SK-N-SH (cell line): ENCODE data around the gene YBX1. TPM values are rescaled to one million over a fixed set of nuclear protein-coding genes. Genes with fewer than 3 reads are reported as not detected.
"Not testable (repeated sequence)": the region's sequence is repeated elsewhere in the genome, so short reads cannot be mapped to it uniquely, and the experiment has no call there.

Source experiments
- CTCF ChIA-PET: fragments of 300-600, 350-600 bp; formaldehyde crosslinking; extraction: SDS; loops from one replicate; lab custom pipeline; 2021; lab: Yijun Ruan, JAX
- POLR2A ChIA-PET: fragments of 350-600 bp; sonication (Branson Sonifier 250); formaldehyde crosslinking; extraction: SDS; loops from one replicate; lab custom pipeline; 2020; ENCODE audit warnings: antibody characterized with exemption, inconsistent platforms; lab: Yijun Ruan, JAX
- DNase-seq: peaks from one replicate; pipeline ENCODE4 v3.0.0; 2012
- H2AFZ ChIP-seq: fragments of 200-600 bp; sonication (generic); 2 replicates; pipeline ENCODE4 v1.8.1; 2016; ENCODE audit warnings: antibody characterized with exemption, mild to moderate bottlenecking, low read depth
- H3F3A ChIP-seq: fragments of 200-600 bp; sonication (generic); replicated peaks from 2 replicates; pipeline ENCODE3; 2016; ENCODE audit warnings: antibody characterized with exemption, mild to moderate bottlenecking; ENCODE audit not compliant: insufficient read depth
- H3K27ac ChIP-seq, 2 experiments: fragments of 200-500 bp in 1 of 2; fragments of 200-600 bp in 1 of 2; sonication (Bioruptor generic) in 1 of 2; sonication (generic), shearing (Covaris generic) in 1 of 2; 2 replicates each; pipeline versions ENCODE4 v1.5.1 to v1.6.1; 2014 to 2016; ENCODE audit warnings: low read depth in 2 of 2, inconsistent platforms in 1 of 2, low read length in 1 of 2, mild to moderate bottlenecking in 1 of 2, mixed read lengths in 1 of 2
- H3K27me3 ChIP-seq: fragments of 200-600 bp; sonication (generic), shearing (Covaris generic); 2 replicates; pipeline ENCODE4 v1.6.1; 2016; ENCODE audit warnings: mixed run types; ENCODE audit not compliant: insufficient read depth
- H3K36me3 ChIP-seq, 2 experiments: fragments of 200-500 bp in 1 of 2; fragments of 200-600 bp in 1 of 2; sonication (Bioruptor generic) in 1 of 2; sonication (generic) in 1 of 2; replicated peaks in 1 of 2; 2 replicates each; pipeline versions ENCODE3 to v1.5.1; 2014 to 2016; ENCODE audit warnings: low read length in 1 of 2, mild to moderate bottlenecking in 1 of 2; ENCODE audit not compliant: insufficient read depth in 2 of 2, control insufficient read depth in 1 of 2
- H3K4me1 ChIP-seq, 2 experiments: fragments of 200-500 bp in 1 of 2; fragments of 200-600 bp in 1 of 2; sonication (Bioruptor generic) in 1 of 2; sonication (generic), shearing (Covaris generic) in 1 of 2; 2 replicates each; pipeline versions ENCODE4 v1.5.1 to v1.6.1; 2014 to 2016; ENCODE audit warnings: low read depth in 1 of 2, low read length in 1 of 2, mixed run types in 1 of 2; ENCODE audit not compliant: insufficient read depth in 2 of 2, control insufficient read depth in 1 of 2
- H3K4me2 ChIP-seq: fragments of 200-600 bp; sonication (generic), shearing (Covaris generic); 2 replicates; pipeline ENCODE4 v1.6.1; 2017; ENCODE audit warnings: mixed run types
- H3K4me3 ChIP-seq, 2 experiments: fragments of 200-500 bp in 1 of 2; fragments of 200-600 bp in 1 of 2; sonication (Bioruptor generic) in 1 of 2; sonication (generic), shearing (Covaris generic) in 1 of 2; 2 replicates each; pipeline versions ENCODE4 v1.5.1 to v1.8.1; 2014 to 2016; ENCODE audit warnings: low read depth in 2 of 2, inconsistent platforms in 1 of 2, low read length in 1 of 2, mild to moderate bottlenecking in 1 of 2, mixed read lengths in 1 of 2, moderate library complexity in 1 of 2
- H3K79me2 ChIP-seq: fragments of 200-600 bp; sonication (generic); 2 replicates; pipeline ENCODE4 v1.8.1; 2017; ENCODE audit warnings: mild to moderate bottlenecking; ENCODE audit not compliant: insufficient read depth
- H3K9ac ChIP-seq: fragments of 200-600 bp; sonication (generic); 2 replicates; pipeline ENCODE4 v1.6.1; 2017; ENCODE audit warnings: mixed run types
- H3K9me2 ChIP-seq: fragments of 200-600 bp; sonication (generic); 2 replicates; pipeline ENCODE4 v1.6.1; 2017; ENCODE audit warnings: mixed run types
- H3K9me3 ChIP-seq: fragments of 200-600 bp; sonication (generic); 2 replicates; pipeline ENCODE4 v1.6.1; 2017; ENCODE audit warnings: mixed run types, mild to moderate bottlenecking, moderate library complexity
- H4K20me1 ChIP-seq: fragments of 200-600 bp; sonication (generic); 2 replicates; pipeline ENCODE4 v1.6.1; 2017; ENCODE audit warnings: mild to moderate bottlenecking, mixed run types; ENCODE audit not compliant: insufficient read depth
- CTCF ChIP-seq: fragments of 200-600 bp; sonication (generic); IDR thresholded peaks from 2 replicates; pipeline ENCODE4 v1.6.1; 2017; ENCODE audit warnings: antibody characterized with exemption, mild to moderate bottlenecking, moderate library complexity
- ELF1 ChIP-seq: IDR thresholded peaks from 2 replicates; pipeline ENCODE4 v1.4.0; 2012
- EZH2phosphoT487 ChIP-seq: fragments of 200-600 bp; sonication (generic); IDR thresholded peaks from 2 replicates; pipeline ENCODE4 v1.6.1; 2017; ENCODE audit warnings: low read depth, mixed run types, mild to moderate bottlenecking, antibody characterized with exemption, moderate library complexity, borderline replicate concordance
- FOSL2 ChIP-seq: IDR thresholded peaks from 2 replicates; pipeline ENCODE4 v1.4.0; 2012; ENCODE audit warnings: low read depth, mild to moderate bottlenecking, moderate library complexity, borderline replicate concordance
- FOXJ3 ChIP-seq: sonication (generic); formaldehyde crosslinking; IDR thresholded peaks from 2 replicates; pipeline ENCODE4 v1.5.1; 2020; ENCODE audit warnings: mild to moderate bottlenecking, missing genetic modification reagents
- GATA2 ChIP-seq: sonication (generic); formaldehyde crosslinking; IDR thresholded peaks from 2 replicates; pipeline ENCODE4 v1.5.0; 2020; ENCODE audit warnings: mild to moderate bottlenecking, missing genetic modification reagents
- JUND ChIP-seq: IDR thresholded peaks from 2 replicates; pipeline ENCODE4 v1.4.0; 2012
- MEF2A ChIP-seq: IDR thresholded peaks from 2 replicates; pipeline ENCODE4 v1.4.0; 2012; ENCODE audit warnings: low read depth, borderline replicate concordance
- RFX5 ChIP-seq: IDR thresholded peaks from 2 replicates; pipeline ENCODE4 v1.6.1; 2012; ENCODE audit warnings: mild to moderate bottlenecking, improper control_type of control experiment, low read length
- RXRA ChIP-seq: IDR thresholded peaks from 2 replicates; pipeline ENCODE4 v1.4.0; 2012; ENCODE audit warnings: low read depth, mild to moderate bottlenecking, borderline replicate concordance
- USF2 ChIP-seq: fragments of 150-350 bp; IDR thresholded peaks from 2 replicates; pipeline ENCODE4 v1.6.1; 2017; ENCODE audit warnings: antibody characterized with exemption, low read length, low read depth, borderline replicate concordance
- WGBS: methylation state at CpG from one replicate; pipeline ENCODE4 v1.1.6; 2017; ENCODE audit warnings: low lambda C conversion rate; 5-methylcytosine and 5-hydroxymethylcytosine counted together
- polyA plus RNA-seq, 3 experiments: library from polyadenylated mRNA; depleted of rRNA; stranded (reverse); fragments of >200 nt; gene quantifications; 2 replicates each; pipeline ENCODE4 v1.2.3, GENCODE V29; 2012
- TF ChIP-seq, protein P1 (sequence below): IDR thresholded peaks from 2 replicates; pipeline ENCODE4 v1.4.0; 2012; ENCODE audit warnings: low read depth, borderline replicate concordance

Gene YBX1
- polyA plus RNA-seq, 1 of the 3 experiments (the other 2 are of a cell fraction), result 592 TPM

DNA sequence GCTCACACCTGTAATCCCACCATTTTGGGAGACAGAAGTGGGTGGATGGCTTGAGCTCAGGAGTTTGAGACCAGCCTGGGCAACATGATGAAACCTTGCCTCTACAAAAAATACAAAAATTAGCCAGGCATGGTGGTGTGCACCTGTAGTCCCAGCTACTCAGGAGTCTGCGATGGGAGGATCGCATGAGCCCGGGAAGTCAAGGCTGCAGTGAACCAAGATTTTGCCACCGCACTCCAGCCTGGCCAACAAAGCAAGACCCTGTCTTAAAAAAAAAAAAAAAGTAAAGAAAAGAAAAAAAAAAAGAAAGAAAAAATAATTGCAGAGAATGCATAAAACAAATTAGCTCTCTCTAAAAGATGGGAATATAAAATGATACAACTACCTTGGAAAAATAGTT is 43.6 kb downstream of the YBX1 start:
- H3K27me3 ChIP-seq, H3K4me3 ChIP-seq, H2AFZ ChIP-seq, H4K20me1 ChIP-seq, H3K27ac ChIP-seq, POLR2A ChIA-PET, H3K9me3 ChIP-seq, H3K79me2 ChIP-seq, DNase-seq, H3K9me2 ChIP-seq, CTCF ChIA-PET, H3K4me2 ChIP-seq, H3K36me3 ChIP-seq, H3F3A ChIP-seq, H3K9ac ChIP-seq, H3K4me1 ChIP-seq: not testable (repeated sequence)
- 98% methylated on average over 4 of the region's 4 CpGs for whole genome bisulfite sequencing

DNA sequence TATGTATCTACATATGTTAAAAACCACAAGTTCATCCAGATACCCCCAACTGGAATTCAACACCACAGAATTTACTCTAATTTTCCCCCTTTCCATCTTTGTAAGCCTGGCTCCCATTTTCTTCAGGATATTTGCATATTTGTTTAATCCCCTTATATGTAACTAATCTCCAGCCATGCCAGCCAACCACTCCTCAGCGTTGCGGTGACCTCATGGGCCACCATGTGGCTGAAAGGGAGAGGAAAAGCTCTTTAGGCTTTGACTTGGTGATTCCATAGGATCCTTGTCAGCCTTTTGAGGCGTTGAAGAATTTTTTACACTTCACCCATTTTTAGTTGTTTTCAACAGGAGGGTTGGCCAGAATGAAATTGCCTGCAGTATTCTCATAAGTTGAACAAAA is 47.8 kb downstream of the YBX1 start:
- CTCF ChIA-PET, result interaction anchor here (0.9 to 1.7 kb wide), 3 partner anchors 16 to 386 kb away, joined by 3 to 4 read pairs (median 3); no protein-coding TSS in a partner anchor
- WGBS, result 87% methylated on average over 3 of the region's 3 CpGs
- H3K79me2 ChIP-seq, result no peaks in the 10 kb centered on the region

GRCh38 chr1:42730988-42731387 is 48.8 kb downstream of the YBX1 start:
- no peaks in the 10 kb centered on the region for H3K79me2 ChIP-seq
- H3K27me3 ChIP-seq, result no peaks in the 10 kb centered on the region
- no peaks in the 10 kb centered on the region for H3K36me3 ChIP-seq
- no peaks in the 10 kb centered on the region for H4K20me1 ChIP-seq
- DNase-seq, result peak; percentile 32
- no peaks in the 10 kb centered on the region for H3K9me2 ChIP-seq
- no peak overlapping the region for H3K9ac ChIP-seq
- H2AFZ ChIP-seq, result no peak overlapping the region
- no peak overlapping the region for H3K4me3 ChIP-seq
- H3K27ac ChIP-seq, result no peak overlapping the region
- ChIA-PET CTCF (interaction anchor here (0.6 to 1.7 kb wide), 4 partner anchors 10 to 387 kb away, joined by 3 to 4 read pairs (median 4); no protein-coding TSS in a partner anchor), POLR2A (no interaction called here)
- H3F3A ChIP-seq, result no peaks in the 10 kb centered on the region
- no peaks in the 10 kb centered on the region for H3K9me3 ChIP-seq
- peaks cover 0 to 6% of the 10 kb centered on the region in 2 experiments; a peak in 1 of 4 replicates for H3K4me1 ChIP-seq
- WGBS, result 67% methylated on average over 4 of the region's 4 CpGs
- no peak overlapping the region for H3K4me2 ChIP-seq
- TF ChIP-seq JUND (no peak), MEF2A (no peak), GATA2 (CRISPR knock-in tag) (no peak), USF2 (no peak), CTCF (peak; percentile 37), EZH2phosphoT487 (no peak), RFX5 (no peak), RXRA (no peak), FOSL2 (peak; percentile 31; the same call in 1 of the 2 replicates), FOXJ3 (no peak), ELF1 (no peak)
- TF ChIP-seq, protein P1, sequence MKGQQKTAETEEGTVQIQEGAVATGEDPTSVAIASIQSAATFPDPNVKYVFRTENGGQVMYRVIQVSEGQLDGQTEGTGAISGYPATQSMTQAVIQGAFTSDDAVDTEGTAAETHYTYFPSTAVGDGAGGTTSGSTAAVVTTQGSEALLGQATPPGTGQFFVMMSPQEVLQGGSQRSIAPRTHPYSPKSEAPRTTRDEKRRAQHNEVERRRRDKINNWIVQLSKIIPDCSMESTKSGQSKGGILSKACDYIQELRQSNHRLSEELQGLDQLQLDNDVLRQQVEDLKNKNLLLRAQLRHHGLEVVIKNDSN, result no peak

More for the DNA sequence above, 47.8 kb downstream of the YBX1 start:
- Histone ChIP-seq H3K27me3 (no peaks in the 10 kb centered on the region), H3K9me3 (no peaks in the 10 kb centered on the region), H4K20me1 (no peaks in the 10 kb centered on the region), H3K4me2 (no peak overlapping the region), H3K36me3 (no peaks in the 10 kb centered on the region), H3K4me1 (no peaks in the 10 kb centered on the region; a peak in 1 of 4 replicates), H3K9me2 (no peaks in the 10 kb centered on the region), H2AFZ (no peak overlapping the region), H3K9ac (no peak overlapping the region), H3F3A (no peaks in the 10 kb centered on the region), H3K27ac (no peak overlapping the region), H3K4me3 (no peak overlapping the region)
- POLR2A ChIA-PET, result no interaction called here
- no peak for DNase-seq
- TF ChIP-seq FOSL2 (no peak), CTCF (0 out of 2 replicates have a peak, but pooled peaks have one; percentile 7), RFX5 (peak; percentile 73)
